ENCODE results near the gene CA5A.
"Not testable (repeated sequence)": the region's sequence is repeated elsewhere in the genome, so short reads cannot be mapped to it uniquely, and the experiment has no call there.

Gene CA5A

DNA sequence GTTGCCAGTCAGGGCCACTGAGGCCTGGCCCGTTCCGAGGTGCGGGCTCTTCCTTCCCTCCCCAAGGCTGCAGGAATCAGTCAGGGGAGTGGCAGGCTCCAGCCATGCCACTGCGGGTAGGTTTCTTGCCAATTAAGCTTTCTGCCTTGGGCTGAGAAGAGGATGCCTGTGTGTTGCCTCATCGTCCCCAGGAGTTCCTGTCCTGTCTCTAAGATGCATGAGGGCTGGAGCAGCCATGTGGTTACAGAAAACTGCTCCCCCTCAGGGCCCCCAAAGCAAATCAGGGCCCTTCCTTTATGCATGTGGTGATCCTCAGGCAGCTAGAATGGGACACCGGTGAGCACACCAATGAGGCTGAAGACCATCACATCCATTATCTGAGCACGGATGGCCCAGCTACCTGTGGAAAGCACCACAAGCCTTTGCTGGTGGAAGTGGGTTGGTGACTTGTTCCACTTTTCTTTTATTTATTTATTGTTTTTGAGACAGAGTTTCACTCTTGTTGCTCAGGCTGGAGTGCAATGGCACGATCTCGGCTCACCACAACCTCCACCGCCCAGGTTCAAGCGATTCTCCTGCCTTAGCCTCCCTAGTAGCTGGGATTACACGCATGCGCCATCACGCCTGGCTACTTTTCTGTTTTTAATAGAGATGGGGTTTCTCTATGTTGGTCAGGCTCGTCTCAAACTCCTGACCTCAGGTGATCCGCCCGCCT, 40.0 kb downstream of the CA5A start:
- not testable (repeated sequence) for DNase-seq (ENCODE audit: low read depth, low spot score)

DNA sequence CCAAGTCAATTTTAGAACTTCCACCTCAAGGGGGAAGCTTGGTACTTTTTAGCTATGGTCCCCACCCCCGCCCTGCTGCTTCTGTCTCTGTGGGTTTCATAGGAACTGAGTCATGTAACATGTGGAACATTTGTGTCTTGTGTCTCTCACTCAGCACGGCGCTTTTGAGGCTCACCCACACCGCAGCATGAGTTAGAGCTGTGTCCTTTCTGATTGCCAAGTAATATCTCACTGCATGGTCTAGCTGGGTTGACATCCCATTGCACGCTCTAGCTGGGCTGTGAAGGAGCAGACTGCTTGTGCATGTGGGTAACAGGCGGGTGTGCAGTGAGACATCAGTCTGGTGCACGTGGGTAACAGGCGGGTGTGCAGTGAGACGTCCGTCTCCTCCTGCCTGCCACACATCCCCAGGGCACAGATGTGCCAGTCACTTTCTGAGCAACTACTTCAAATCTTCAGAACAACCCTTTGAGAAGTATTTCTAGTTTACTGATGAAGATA, 40.6 kb downstream of the CA5A start:
- DNase-seq (ENCODE audit: low read depth, low spot score) = peak; percentile 61

DNA sequence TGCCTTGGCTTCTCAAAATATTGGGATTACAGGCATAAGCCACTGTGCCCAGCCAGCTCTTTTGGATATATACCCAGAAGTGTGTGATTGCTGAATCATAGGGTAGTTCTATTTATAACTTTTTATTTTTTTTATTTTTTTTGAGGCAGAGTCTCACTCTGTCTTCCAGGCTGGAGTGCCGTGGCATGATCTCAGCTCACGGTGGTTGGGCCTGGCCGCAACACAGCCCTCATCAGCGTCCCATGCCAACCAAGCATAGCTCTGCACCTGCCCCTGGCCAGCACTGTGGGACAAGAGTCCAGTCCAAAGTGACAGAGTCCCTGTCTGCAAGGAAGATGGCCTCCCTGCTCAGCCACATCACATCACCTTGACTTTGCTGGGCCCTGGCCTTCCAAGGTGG, 42.3 kb downstream of the CA5A start:
- DNase-seq (ENCODE audit: low read depth, low spot score) = not testable (repeated sequence)

DNA sequence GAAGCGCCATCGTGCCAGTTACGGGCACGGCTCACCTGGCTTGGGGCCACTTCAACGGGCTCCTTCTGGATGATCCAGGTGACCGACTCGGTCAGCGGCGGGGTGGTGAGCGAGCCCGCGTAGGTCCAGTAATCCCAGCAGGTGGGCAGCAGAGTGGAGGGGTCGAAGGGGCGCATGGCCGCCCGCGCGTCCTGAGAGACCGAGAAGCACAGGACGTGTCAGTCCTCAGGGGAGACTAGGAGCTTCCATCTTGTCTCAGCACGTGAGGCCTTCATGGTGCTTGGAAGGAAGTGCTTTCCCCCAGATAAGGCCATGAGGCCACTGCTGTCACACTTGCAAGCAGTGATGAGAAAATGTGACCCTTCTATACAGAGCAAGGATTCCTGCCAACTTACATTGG, 44.6 kb downstream of the CA5A start:
- no peak for DNase-seq (ENCODE audit: low read depth, low spot score)

DNA sequence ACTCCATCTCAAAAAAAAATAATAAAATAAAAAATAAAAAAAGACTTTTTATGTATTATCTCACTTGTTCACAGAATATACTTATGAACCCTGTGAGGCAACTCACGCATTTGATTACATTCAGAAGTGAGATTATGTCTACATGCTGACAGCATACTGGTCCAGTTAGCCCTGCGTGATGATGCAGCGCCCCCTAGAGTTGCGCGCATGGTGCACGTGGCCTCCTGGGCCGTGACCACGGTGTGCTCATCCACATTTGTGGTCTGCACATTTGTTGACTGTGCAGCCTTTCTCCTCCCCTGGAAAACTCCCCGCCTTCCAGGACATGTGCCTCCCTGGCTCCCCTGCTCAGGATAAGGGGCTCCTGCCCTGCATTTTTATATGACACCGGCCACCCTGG, 46.6 kb downstream of the CA5A start:
- DNase-seq (ENCODE audit: low read depth, low spot score) = not testable (repeated sequence)

DNA sequence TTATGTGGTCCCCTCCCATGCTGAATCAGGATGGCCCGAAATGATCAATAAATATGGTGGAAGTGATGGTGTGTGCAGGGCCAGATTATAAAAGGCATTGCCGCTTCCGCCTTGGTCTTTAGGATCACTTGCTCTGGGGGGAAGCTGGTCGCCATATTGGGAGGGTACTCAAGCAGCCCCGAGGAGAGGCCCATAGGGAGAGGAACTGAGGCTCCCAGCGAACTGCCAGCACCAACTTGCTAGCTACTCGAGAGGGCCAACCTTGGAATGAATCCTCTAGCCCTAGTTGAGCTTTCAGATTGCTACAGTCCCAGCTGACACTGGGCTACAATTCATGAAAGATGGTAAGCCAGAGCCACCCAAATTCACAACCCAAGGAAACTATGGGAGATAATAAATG, 48.0 kb downstream of the CA5A start:
- not testable (repeated sequence) for DNase-seq (ENCODE audit: low read depth, low spot score)

DNA sequence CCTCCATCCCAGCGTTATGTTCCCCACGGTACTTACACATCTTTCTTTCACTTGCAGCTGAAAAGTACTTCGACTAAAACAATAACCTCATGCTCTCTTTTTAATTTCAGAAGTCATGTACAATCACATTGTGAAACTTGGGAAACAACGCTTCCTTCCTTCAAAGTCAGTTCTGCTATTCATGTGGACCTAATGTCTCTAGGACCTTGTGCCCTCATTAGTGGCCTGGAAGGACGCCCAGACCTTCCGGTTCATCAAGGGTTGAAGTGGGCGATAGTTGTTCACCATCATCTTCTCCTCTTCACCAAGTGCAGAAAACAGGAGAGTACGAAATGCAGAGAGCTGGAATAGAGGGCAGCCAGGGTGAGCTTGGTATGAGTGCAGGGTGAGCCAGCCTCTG, 48.4 kb downstream of the CA5A start:
- DNase-seq (ENCODE audit: low read depth, low spot score) = not testable (repeated sequence)

DNA sequence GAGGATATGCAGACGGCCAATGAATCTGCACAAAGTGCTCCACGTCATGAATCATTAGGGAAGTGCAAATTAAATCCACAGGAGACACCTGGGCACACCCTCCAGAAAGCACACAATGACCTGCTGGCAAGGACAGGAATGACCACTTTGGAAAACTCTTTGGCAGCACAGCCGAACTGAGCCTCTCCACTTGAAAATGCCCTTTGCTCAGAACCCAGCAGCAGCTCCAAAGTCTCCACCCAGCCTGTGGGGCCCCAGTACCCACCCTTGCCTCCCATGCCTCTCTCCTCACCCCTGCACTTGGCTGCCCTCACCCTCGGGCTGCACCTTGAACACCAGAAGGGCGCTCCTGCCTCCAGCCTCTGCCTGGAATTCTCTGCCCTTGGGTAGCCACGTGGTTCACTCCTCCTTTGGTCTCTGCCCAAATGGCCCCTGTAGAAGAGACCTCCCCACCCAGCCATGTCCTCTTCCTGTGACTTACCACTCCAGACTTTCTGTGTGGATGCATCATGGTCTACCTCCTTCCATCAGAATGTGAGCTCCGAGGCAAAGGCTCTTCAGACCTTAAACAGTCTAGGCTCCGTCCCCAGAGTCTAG, 50.9 kb downstream of the CA5A start:
- not testable (repeated sequence) for DNase-seq (ENCODE audit: low read depth, low spot score)

DNA sequence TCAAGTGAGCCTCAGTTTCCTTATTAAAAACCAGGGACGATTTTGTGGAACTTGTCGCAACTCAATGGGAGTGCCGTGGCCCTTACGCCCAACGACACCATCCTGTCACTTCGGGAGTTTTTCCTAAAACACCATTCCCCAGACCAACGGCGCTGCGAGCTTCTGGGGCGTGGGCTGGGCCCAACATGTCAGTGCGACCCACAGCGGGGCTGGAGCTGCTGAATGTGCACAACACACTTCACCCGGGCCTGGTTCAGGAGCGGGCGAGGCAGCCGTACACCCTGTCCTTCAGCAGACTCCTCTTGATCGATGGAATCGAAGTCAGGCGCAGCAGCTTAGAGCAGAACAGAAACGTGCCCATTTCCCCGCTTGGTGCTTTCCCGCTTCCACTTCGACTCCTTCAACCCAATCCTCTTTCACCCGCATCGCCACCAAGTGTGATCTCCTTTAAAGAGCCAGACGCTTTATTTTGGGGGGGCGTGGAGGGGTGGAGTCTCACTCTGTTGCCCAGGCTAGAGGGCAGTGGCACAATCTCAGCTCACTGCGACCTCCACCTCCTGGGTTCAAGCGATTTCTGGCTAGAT, 53.8 kb downstream of the CA5A start:
- DNase-seq (ENCODE audit: low read depth, low spot score) = no peak

DNA sequence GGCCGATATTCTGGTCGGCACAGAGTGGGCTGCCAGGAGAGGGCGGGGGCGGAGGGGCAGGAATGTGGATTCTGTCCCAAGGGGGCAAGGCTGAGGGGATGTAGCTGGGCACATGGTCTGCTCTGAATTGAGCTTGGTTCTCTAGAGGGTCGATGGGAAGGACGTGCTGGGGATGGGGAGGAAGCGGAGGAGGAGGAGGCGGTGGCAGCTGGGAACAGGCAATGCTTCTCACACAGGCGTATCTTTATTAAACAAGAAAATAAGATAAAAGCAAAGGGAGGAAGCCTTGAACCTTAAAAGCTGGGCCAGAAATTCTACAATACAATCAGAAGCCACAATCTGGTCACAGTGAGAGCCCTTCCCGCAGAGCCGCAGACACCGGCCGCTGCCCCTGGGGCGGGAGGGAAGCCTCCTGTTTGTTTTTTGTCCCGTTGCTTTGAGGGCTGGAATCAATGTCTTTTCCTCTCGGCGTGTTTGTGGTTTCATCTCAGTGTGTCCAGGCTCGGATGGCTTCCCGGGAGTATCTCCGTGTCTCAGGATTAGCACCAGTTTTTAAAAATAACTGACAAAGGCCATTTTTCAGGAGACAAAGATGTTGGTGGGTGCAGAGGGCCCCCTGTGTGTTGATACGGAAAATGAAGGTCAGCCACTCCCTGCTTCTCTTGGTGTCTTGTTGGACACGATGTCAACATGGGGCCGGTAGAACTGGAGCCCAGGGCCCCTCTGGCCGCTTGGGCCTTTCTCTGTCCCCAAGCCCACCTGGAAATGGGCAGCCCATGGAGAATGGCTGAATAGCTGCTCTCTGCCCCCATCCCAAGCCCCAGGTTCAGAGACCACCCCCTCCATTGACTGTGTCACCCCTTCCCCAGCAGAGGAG, 54.8 kb downstream of the CA5A start:
- DNase-seq (ENCODE audit: low read depth, low spot score) = no peak

DNA sequence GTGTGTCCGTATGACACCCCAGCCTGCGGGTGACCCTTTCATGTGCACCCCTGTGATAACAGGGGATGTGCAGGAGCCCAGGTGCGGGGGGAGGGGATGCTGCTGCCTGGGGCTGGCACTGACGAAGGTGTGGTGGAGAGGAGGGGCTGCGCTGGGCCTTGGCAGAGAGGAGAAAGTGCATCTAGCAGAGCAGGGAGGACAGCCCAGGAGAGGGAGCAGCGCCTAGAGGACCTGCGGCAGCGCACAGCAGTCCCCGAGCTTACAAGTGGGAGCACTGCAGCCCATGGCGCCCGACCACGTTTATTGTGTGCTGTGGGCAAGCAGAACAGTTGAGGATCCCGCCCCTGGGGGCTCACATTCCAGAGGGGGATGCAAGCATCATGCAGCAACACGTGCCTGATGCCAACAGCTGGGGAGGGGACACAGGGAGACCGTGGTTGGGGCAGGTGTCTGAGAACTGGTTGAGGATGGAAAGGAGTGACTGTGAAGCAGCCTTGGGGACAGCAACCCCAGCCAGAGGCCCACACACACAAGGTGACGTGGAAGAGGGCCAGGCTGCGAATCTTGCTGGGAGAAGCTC, 56.1 kb downstream of the CA5A start:
- DNase-seq (ENCODE audit: low read depth, low spot score) = no peak

DNA sequence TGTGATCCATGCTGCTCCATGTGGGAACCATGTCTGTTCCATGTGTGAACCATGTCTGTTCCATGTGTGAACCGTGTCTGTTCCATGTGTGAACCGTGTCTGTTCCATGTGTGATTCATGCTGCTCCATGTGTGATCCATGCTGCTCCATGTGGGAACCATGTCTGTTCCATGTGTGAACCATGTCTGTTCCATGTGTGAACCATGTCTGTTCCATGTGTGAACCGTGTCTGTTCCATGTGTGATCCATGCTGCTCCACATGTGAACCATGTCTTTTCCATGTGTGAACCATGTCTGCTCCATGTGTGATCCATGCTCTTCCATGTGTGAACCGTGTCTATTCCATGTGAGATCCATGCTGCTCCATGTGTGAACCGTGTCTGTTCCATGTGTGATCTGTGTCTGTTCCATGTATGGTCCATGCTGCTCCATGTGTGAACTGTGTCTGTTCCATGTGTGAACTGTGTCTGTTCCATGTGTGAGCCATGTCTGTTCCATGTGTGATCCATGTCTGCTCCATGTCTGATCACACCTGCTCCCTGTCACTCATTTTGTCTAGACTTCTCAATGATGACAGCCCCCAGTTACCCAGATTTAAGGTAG, 56.8 kb downstream of the CA5A start:
- not testable (repeated sequence) for DNase-seq (ENCODE audit: low read depth, low spot score)

DNA sequence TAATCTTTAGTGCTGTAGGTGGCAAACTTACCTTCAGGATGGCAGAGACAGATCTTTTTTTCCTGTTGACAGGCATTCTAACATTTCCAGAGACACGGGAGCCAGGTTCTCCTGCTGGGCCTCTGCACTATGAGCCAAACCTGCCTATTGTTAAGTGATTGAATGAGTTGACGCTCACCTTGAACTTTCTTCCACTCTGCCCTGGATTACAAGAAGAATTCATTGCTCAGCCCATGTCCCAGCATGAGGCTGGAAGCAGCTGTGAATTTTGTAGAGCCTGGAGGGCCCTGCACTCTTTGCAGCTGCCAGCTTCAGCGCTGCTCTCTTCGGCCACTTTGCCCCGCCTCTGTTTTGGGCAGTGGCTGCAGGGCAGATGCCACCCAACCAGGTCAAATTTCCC, 57.6 kb downstream of the CA5A start:
- no peak for DNase-seq (ENCODE audit: low read depth, low spot score)

DNA sequence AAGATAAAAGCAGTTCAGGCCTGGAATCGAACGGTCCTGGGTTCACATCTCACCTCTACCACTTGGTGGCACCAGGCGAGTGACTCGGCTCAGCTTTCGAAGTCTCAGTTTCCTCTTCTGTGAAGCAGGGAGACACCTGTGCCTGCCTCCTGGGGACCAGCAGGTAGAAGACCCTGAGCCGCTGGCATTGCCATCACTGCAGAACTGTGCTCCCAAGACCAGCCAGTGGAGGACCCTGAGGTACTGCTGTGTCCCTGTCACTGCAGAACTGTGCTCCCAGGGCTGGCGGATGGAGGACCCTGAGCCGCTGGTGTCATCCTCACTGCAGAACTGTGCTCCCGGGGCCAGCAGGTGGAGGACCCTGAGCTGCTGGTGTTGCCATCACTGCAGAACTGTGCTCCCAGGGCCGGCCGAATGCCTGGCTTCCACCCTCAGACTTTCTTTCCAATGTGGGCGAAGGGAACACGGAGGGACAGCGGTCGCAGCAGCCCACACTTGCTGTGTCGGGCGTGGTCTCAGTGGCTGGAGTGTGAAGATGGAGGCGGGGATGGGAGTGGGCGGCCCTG, 58.3 kb downstream of the CA5A start:
- DNase-seq (ENCODE audit: low read depth, low spot score) = no peak

DNA sequence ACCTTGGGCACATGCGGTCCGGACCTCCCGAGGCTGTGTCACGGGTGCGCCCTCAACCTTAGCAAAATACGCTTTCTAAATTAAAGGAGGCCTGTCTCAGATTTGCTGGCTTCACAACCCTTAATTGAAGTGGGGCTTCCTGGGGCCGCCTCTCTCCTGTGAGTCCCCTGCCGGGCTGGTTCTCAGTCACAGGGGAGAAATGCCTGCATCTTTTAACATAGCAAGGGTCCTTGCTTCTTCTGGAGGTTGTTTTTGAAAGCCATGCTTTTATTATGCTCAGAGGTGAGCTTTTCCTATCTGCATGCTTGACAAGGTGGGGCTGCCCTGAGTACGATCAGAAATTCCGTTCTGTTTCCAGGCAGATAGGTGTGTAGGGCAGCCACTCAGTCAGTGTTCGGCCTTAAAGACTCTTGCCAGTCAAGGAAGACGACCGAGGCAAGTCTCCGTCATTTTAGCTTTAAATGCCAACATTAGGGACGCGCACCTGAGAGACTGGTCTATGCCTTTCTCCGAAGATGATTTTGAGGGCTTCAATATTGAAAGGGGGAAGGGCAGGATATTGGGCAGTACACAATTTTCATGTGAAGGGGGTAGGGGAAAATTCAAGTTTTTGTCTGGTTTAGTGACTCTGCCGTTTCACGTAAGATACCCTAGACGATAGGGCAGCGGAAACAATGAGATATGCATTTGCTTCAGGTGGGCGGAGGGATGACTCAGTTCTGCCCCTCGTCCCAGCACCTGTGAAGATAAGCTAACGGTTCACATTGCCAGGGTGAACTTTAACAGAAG, 61.5 kb downstream of the CA5A start:
- DNase-seq (ENCODE audit: low read depth, low spot score) = peak; percentile 54

DNA sequence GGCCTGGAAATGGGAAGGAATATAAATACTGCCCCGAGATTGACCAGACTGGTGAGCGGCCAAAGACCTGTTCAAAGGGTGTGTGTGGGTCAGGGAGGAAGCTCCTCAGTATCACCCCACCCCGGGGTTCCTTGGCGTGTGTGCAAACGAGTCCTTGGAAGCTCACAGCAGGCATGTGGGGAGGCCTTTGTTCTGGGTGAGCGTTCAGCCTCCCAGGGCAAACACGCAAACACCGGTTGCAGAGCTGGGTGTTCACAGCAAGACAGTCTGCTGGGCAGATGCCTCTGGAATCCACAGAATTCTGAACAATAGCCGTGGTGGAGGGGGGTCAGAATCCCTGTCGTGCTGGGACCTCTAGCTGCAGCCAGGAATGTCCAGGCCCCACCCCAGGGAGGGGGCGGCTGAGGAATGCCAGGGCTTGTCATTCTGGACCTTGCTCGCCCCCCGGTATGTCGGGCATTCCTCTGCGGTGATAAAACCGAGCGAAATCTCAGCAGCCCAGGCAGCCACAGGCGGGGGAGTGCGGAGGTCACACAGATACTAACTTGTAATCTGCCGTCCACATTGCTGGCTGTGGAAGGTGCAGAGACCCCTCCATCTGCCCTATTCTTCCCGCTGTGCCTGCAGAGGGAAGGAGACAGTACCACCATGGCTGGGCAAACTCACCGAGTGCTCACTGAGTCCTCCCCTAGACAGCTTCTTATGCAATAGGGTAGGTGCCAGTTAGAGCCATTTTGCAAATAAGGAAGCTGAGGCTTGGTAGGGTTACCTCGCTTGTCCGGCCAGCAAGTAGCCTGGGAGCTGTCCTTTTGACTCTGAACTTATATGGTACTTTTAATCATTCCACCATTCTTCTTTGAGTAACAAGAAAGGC, 65.7 kb downstream of the CA5A start:
- DNase-seq (ENCODE audit: low read depth, low spot score) = not testable (repeated sequence)

DNA sequence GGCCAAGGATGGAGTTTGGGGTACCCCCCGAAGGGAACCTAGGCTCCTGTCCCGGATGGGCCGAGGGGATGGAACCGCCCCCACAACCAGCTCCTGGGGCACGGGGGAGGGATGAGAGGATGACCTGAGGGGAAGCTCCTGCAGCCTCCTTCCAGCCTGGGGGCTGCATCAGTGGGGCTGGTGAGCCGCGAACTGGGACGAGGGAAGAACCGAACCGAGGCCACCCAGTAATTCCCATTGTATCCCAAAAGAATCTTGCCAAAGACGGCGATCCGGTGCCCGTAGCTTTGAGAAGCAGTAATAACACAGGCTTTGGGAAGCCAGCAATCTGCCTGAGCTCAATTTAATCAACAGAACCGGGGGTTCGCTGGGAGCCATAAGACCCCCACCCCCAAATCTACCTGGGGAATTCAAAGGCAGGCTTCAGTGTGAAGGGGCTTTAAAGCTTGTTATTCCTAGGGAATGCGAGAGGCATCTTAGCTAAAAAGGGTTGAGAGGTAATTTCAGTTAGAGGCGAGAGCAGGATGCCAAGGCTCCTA, 66.4 kb downstream of the CA5A start:
- DNase-seq (ENCODE audit: low read depth, low spot score) = not testable (repeated sequence)

DNA sequence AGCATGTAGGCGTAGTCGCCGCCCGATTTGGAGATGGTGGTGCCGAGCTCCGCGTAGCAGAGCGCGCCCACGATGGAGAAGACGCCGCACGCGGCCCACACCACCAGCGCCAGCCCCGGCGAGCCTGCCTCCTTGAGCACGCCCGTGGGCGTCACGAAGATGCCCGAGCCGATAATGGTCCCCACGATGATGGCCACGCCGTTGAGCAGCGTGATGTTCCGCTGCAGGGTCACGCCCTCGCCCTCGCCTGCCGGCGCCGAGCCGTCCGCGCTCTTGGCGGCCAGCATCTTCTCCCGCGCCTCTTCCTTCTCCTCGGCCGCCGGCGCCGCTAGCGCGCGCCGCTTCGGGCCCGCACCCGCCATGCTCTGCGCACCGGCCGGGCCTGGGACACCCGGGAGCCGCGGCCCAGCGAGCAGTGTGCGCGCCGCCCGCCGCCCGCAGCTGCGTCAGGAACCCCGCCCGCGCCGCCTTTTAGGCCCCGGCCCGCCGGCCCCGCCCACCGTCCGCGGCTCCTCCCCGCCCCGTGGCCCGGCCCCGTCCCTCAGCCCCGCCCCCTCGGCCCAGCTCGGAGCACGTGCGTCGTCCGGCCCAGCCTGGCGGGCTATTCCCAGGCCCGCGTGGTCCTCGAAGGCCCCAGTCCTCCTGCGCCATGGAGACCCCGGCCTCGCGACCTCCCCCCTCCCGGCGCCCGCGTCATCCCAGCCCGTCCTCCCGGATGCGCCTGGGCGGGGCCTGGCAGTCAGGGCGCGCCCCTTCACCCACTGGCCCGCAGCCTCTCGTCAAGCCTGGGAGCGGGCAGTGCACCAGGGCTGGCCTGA, 67.1 kb downstream of the CA5A start, which contains the start of gene SLC7A5:
SLC7A5 (minus strand) TSS at position 447 of the 818 bp plus-strand sequence; CDS start at position 362, 85 bp downstream.
- DNase-seq (ENCODE audit: low read depth, low spot score) = peak; percentile 74

All from activated CD4-positive, CD25-positive, alpha-beta regulatory T cell treated with anti-CD3 and anti-CD28 coated beads, Interleukin-2, amount 50 U/mL, for 16 hours (primary cell).